ENCODE results near the gene TSPYL2. TPM values are rescaled to one million over a fixed set of nuclear protein-coding genes. Genes with fewer than 3 reads are reported as not detected.

TSPYL2 gene
- total and polyA plus RNA-seq, 2 donors: 12.7 to 256 TPM

GRCh38 chrX:53133400-53133799 lies 51.2 kb downstream of the TSPYL2 start:
- H3K27me3 ChIP-seq (ENCODE audit: control insufficient read depth in 2 of 2, insufficient read depth in 1 of 2, low read length in 1 of 2): no peaks in the 10 kb centered on the region
- H3K4me3 ChIP-seq (ENCODE audit: low read length in 2 of 2): no peak overlapping the region
- H3K36me3 ChIP-seq (ENCODE audit: control insufficient read depth in 2 of 2, insufficient read depth in 2 of 2, low read length in 1 of 2): no peaks in the 10 kb centered on the region
- WGBS: 95% methylated on average over 4 of the region's 4 CpGs
- DNase-seq (ENCODE audit: low read depth in 6 of 9, low spot score in 9 of 9): no peak
- no peaks in the 10 kb centered on the region for H3K9me3 ChIP-seq (ENCODE audit: control insufficient read depth in 2 of 2, insufficient read depth in 1 of 2, low read length in 1 of 2)
- H3K4me1 ChIP-seq (ENCODE audit: control insufficient read depth in 2 of 2, insufficient read depth in 2 of 2, low read length in 2 of 2): no peaks in the 10 kb centered on the region
- no peak overlapping the region for H3K27ac ChIP-seq (ENCODE audit: low read depth in 1 of 2, low read length in 1 of 2)

- Histone ChIP-seq H3K36me3 (ENCODE audit: control insufficient read depth in 2 of 2, insufficient read depth in 2 of 2, low read length in 1 of 2) (no peaks in the 10 kb centered on the region), H3K27ac (ENCODE audit: low read depth in 1 of 2, low read length in 1 of 2) (no peak overlapping the region), H3K27me3 (ENCODE audit: control insufficient read depth in 2 of 2, insufficient read depth in 1 of 2, low read length in 1 of 2) (no peaks in the 10 kb centered on the region), H3K4me3 (ENCODE audit: low read length in 2 of 2) (no peak overlapping the region), H3K9me3 (ENCODE audit: control insufficient read depth in 2 of 2, insufficient read depth in 1 of 2, low read length in 1 of 2) (no peaks in the 10 kb centered on the region), H3K4me1 (ENCODE audit: control insufficient read depth in 2 of 2, insufficient read depth in 2 of 2, low read length in 2 of 2) (no peaks in the 10 kb centered on the region)
- 97% methylated on average over 2 of the region's 2 CpGs for WGBS
- DNase-seq (ENCODE audit: low read depth in 6 of 9, low spot score in 9 of 9): no peak
Measured at GRCh38 chrX:53135581-53135980, 53.4 kb downstream of the TSPYL2 start.

Other genes with a start within 250 kb of the TSPYL2 start
- gene XAGE3, start 214.3 kb upstream of the TSPYL2 start, total RNA-seq: not detected
- not detected for gene XAGE3, start 214.3 kb upstream of the TSPYL2 start, polyA plus RNA-seq
- gene FAM156B, start 185.0 kb upstream of the TSPYL2 start, total RNA-seq: 8.4 TPM
- gene FAM156B, start 185.0 kb upstream of the TSPYL2 start, polyA plus RNA-seq: 70.5 TPM
- 8.7 TPM for gene FAM156A, start 123.8 kb upstream of the TSPYL2 start, total RNA-seq
- 14.8 TPM for gene FAM156A, start 123.8 kb upstream of the TSPYL2 start, polyA plus RNA-seq
- 0.61 TPM for gene GPR173, start 33.6 kb upstream of the TSPYL2 start, total RNA-seq
- 1.5 TPM for gene GPR173, start 33.6 kb upstream of the TSPYL2 start, polyA plus RNA-seq
- 4.7 TPM for gene KANTR, start 11.8 kb downstream of the TSPYL2 start, total RNA-seq
- 16.6 TPM for gene KANTR, start 11.8 kb downstream of the TSPYL2 start, polyA plus RNA-seq
- 48.3 TPM for gene KDM5C, start 142.8 kb downstream of the TSPYL2 start, total RNA-seq
- gene KDM5C, start 142.8 kb downstream of the TSPYL2 start, polyA plus RNA-seq: 29.0 TPM
- gene IQSEC2, start 199.2 kb downstream of the TSPYL2 start, total RNA-seq: 2.3 TPM
- gene IQSEC2, start 199.2 kb downstream of the TSPYL2 start, polyA plus RNA-seq: 10.2 TPM